Thoracic aorta (tissue), 2 donors: ENCODE results near the gene GPC5. TPM values are rescaled to one million over a fixed set of nuclear protein-coding genes. Genes with fewer than 3 reads are reported as not detected.

Experiments used
- ATAC-seq: fragments of 150-250 bp; one replicate; pipeline ENCODE4 v1.8.0; 2017; ENCODE audit warnings: low read depth; ENCODE audit not compliant: insufficient number of reproducible peaks, low FRiP score
- DNase-seq: peaks from one replicate; pipeline ENCODE4 v3.0.0-alpha.2; 2020; ENCODE audit warnings: low spot score
- H3K27ac ChIP-seq, 2 donors: fragments of 200-600 bp; sonication (generic); 1 replicate in 1 of 2; 2 replicates in 1 of 2; pipeline ENCODE4 v1.5.1; 2016; ENCODE audit warnings: mild to moderate bottlenecking in 2 of 2, moderate library complexity in 2 of 2
- H3K27me3 ChIP-seq: fragments of 200-600 bp; sonication (generic); replicated peaks from 2 replicates; pipeline ENCODE4 v1.6.0; 2016; ENCODE audit warnings: mild to moderate bottlenecking; ENCODE audit not compliant: insufficient read depth
- H3K36me3 ChIP-seq: fragments of 200-600 bp; sonication (generic); one replicate; pipeline ENCODE4 v1.5.1; 2016
- H3K4me1 ChIP-seq, 2 donors: fragments of 200-600 bp; sonication (generic); 1 replicate in 1 of 2; 2 replicates in 1 of 2; pipeline versions ENCODE4 v1.5.1 to v1.6.0; 2016; ENCODE audit warnings: low read depth in 2 of 2, mild to moderate bottlenecking in 1 of 2; ENCODE audit not compliant: control insufficient read depth in 1 of 2
- H3K4me3 ChIP-seq: fragments of 200-600 bp; sonication (generic); 2 replicates; pipeline ENCODE4 v1.5.1; 2016; ENCODE audit warnings: mild to moderate bottlenecking
- H3K9me3 ChIP-seq: fragments of 200-600 bp; sonication (generic); 2 replicates; pipeline ENCODE4 v1.5.1; 2016
- CTCF ChIP-seq: fragments of 200-600 bp; sonication (generic); IDR thresholded peaks from one replicate; pipeline ENCODE4 v1.5.1; 2019; ENCODE audit warnings: antibody characterized with exemption
- total RNA-seq, 2 donors: library from RNA; depleted of rRNA; stranded (reverse); fragments of >200 nt; gene quantifications; one replicate each; pipeline versions ENCODE4 v1.1.0 to v1.2.3, GENCODE V29; 2016

GPC5 gene
- total RNA-seq, 2 donors from 2014 or later, result 3.3 TPM; not detected in 1

- H3K4me3 ChIP-seq, result no peak overlapping the region
- TF ChIP-seq CTCF, result no peak
- ATAC-seq (no peak), DNase-seq (no peak)
- no peaks in the 10 kb centered on the region for H3K36me3 ChIP-seq
- H3K27me3 ChIP-seq, result no peaks in the 10 kb centered on the region
- H3K27ac ChIP-seq, result no peak overlapping the region
- no peaks in the 10 kb centered on the region for H3K4me1 ChIP-seq
- no peaks in the 10 kb centered on the region for H3K9me3 ChIP-seq
Measured at GRCh38 chr13:91699863-91700262, 301.4 kb downstream of the GPC5 start.

- no peaks in the 10 kb centered on the region for H3K36me3 ChIP-seq
- no peak for DNase-seq
- no peak overlapping the region for H3K4me3 ChIP-seq
- no peak overlapping the region for H3K27ac ChIP-seq
- TF ChIP-seq CTCF, result no peak
- ATAC-seq, result no peak
- no peaks in the 10 kb centered on the region for H3K27me3 ChIP-seq
- H3K4me1 ChIP-seq, result no peaks in the 10 kb centered on the region
- H3K9me3 ChIP-seq, result no peaks in the 10 kb centered on the region
Measured at GRCh38 chr13:91701975-91702374, 303.6 kb downstream of the GPC5 start.

DNA sequence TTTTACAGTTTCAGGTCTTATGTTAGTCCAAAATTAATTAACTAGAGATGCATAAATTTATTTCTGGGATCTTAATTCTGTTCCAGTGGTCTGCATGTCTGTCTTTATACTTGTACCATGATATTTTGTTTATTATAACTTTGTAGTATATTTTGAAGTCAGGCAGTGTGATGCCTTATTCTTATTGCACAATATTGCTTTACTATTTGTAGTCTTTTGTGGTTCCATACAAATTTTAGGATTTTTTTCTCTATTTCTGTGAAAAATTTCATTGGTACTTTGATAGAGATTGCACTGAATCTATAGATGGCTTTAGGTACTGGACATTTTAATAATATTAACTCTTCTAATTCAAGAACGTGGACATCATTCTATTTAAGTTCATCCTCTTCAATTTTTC lies 304.0 kb downstream of the GPC5 start:
- H3K27me3 ChIP-seq, result no peaks in the 10 kb centered on the region
- H3K36me3 ChIP-seq, result no peaks in the 10 kb centered on the region
- DNase-seq (no peak), ATAC-seq (no peak)
- TF ChIP-seq CTCF, result no peak
- H3K9me3 ChIP-seq, result no peaks in the 10 kb centered on the region
- H3K27ac ChIP-seq, result no peak overlapping the region
- H3K4me3 ChIP-seq, result no peak overlapping the region
- no peaks in the 10 kb centered on the region for H3K4me1 ChIP-seq

GRCh38 chr13:91704398-91704797 lies 306.0 kb downstream of the GPC5 start:
- TF ChIP-seq CTCF, result no peak
- Histone ChIP-seq H3K9me3 (no peaks in the 10 kb centered on the region), H3K27ac (no peak overlapping the region), H3K4me1 (no peaks in the 10 kb centered on the region), H3K4me3 (no peak overlapping the region), H3K27me3 (no peaks in the 10 kb centered on the region), H3K36me3 (no peaks in the 10 kb centered on the region)
- ATAC-seq (no peak), DNase-seq (no peak)

GRCh38 chr13:91708558-91708957 lies 310.1 kb downstream of the GPC5 start:
- DNase-seq (no peak), ATAC-seq (no peak)
- no peak for TF ChIP-seq CTCF
- no peak overlapping the region for H3K27ac ChIP-seq
- H3K4me3 ChIP-seq, result no peak overlapping the region
- no peaks in the 10 kb centered on the region for H3K4me1 ChIP-seq
- no peaks in the 10 kb centered on the region for H3K36me3 ChIP-seq
- no peaks in the 10 kb centered on the region for H3K9me3 ChIP-seq
- no peaks in the 10 kb centered on the region for H3K27me3 ChIP-seq
